A549 treated with GW870086 at 1 μM for 4 hours (cell line): ENCODE measurements around the gene CYB561D1. TPM values are rescaled to one million over a fixed set of nuclear protein-coding genes. Genes with fewer than 3 reads are reported as not detected.

ENCODE experiments used
- total RNA-seq: library from RNA; stranded (reverse); fragments of 200-300 nt; extraction: Qiagen RNA extraction; gene quantifications from 5 replicates; pipeline ENCODE4 v1.2.3, GENCODE V29; 2022; ENCODE audit warnings: low read depth

Gene CYB561D1
- total RNA-seq, result 4.0 to 5.1 TPM (median 4.4 TPM) in 5 replicates

GRCh38 chr1:109493805-109494539, at the start of gene CYB561D1:
TSS of gene CYB561D1 (plus strand) at chr1:109494094. CDS start at chr1:109494140, 46 bp downstream.

GRCh38 chr1:109466452-109467300, 27.2 kb upstream of the CYB561D1 start, which contains the start of gene SYPL2:
TSS of gene SYPL2 (plus strand) at chr1:109466546. CDS start at chr1:109466844, 298 bp downstream.

GRCh38 chr1:109483672-109484518, 10.0 kb upstream of the CYB561D1 start, which contains the start of gene ATXN7L2:
TSS of gene ATXN7L2 (plus strand) at chr1:109483905. CDS start at chr1:109483954, 49 bp downstream.

GRCh38 chr1:109509176-109510134, 15.6 kb downstream of the CYB561D1 start, which contains the start of gene AMIGO1:
TSS of gene AMIGO1 (minus strand) at chr1:109509727. CDS start at chr1:109508912, 815 bp downstream.

GRCh38 chr1:109539676-109540075, 45.8 kb downstream of the CYB561D1 start, which contains the start of gene GPR61:
TSS of gene GPR61 (plus strand) at chr1:109539872. CDS start at chr1:109543023, 3,151 bp downstream.

GRCh38 chr1:109548321-109549267, 54.7 kb downstream of the CYB561D1 start, which contains the start of gene GNAI3:
TSS of gene GNAI3 (plus strand) at chr1:109548615. CDS start at chr1:109548721, 106 bp downstream.

Other genes with a start within 250 kb of the CYB561D1 start
- 3.5 to 5.1 TPM (median 4.8 TPM) in 5 replicates for gene CELSR2, start 244.6 kb upstream of the CYB561D1 start, total RNA-seq
- gene PSRC1, start 210.9 kb upstream of the CYB561D1 start, total RNA-seq, result 17.8 to 25.7 TPM (median 23.8 TPM) in 5 replicates
- not detected in 5 replicates for gene MYBPHL, start 187.1 kb upstream of the CYB561D1 start, total RNA-seq
- 3.3 to 4.6 TPM (median 4.0 TPM) in 5 replicates for gene SORT1, start 96.2 kb upstream of the CYB561D1 start, total RNA-seq
- gene PSMA5, start 67.6 kb upstream of the CYB561D1 start, total RNA-seq, result 107 to 114 TPM (median 110 TPM) in 5 replicates
- 0.07 to 0.11 TPM (median 0.10 TPM) in 5 replicates for gene SYPL2, start 27.5 kb upstream of the CYB561D1 start, total RNA-seq
- 1.7 to 2.3 TPM (median 2.1 TPM) in 5 replicates for gene ATXN7L2, start 10.2 kb upstream of the CYB561D1 start, total RNA-seq
- gene AMIGO1, start 15.6 kb downstream of the CYB561D1 start, total RNA-seq, result 1.1 to 1.4 TPM (median 1.2 TPM) in 5 replicates
- gene GPR61, start 45.8 kb downstream of the CYB561D1 start, total RNA-seq, result not detected in 5 replicates
- gene GNAI3, start 54.5 kb downstream of the CYB561D1 start, total RNA-seq, result 4.4 to 5.7 TPM (median 5.1 TPM) in 5 replicates
- gene GNAT2, start 125.5 kb downstream of the CYB561D1 start, total RNA-seq, result 0.14 to 0.26 TPM in 2 of 5 replicates, not detected in the others
- gene AMPD2, start 125.7 kb downstream of the CYB561D1 start, total RNA-seq, result 21.8 to 31.1 TPM (median 23.9 TPM) in 5 replicates
- gene GSTM4, start 162.0 kb downstream of the CYB561D1 start, total RNA-seq, result 7.6 to 9.8 TPM (median 8.7 TPM) in 5 replicates
- gene GSTM2, start 174.0 kb downstream of the CYB561D1 start, total RNA-seq, result 3.0 to 4.0 TPM (median 3.5 TPM) in 5 replicates
- not detected in 5 replicates for gene GSTM1, start 193.7 kb downstream of the CYB561D1 start, total RNA-seq
- gene GSTM5, start 218.2 kb downstream of the CYB561D1 start, total RNA-seq, result not detected in 5 replicates
- 21.5 to 28.1 TPM (median 24.6 TPM) in 5 replicates for gene GSTM3, start 246.9 kb downstream of the CYB561D1 start, total RNA-seq